GM23248 (cell line): ENCODE data around the gene CCDC186. TPM values are rescaled to one million over a fixed set of nuclear protein-coding genes. Genes with fewer than 3 reads are reported as not detected.
"Not testable (repeated sequence)": the region's sequence is repeated elsewhere in the genome, so short reads cannot be mapped to it uniquely, and the experiment has no call there.

Experiments used
- DNase-seq: peaks from one replicate; pipeline ENCODE4 v3.0.0-alpha.2; 2015
- H2AFZ ChIP-seq: fragments of 200-600 bp; sonication (generic); 2 replicates; pipeline ENCODE4 v1.6.1; 2016; ENCODE audit warnings: antibody characterized with exemption
- H3F3A ChIP-seq: fragments of 200-600 bp; sonication (generic); 2 replicates; pipeline ENCODE4 v1.6.1; 2016; ENCODE audit warnings: mild to moderate bottlenecking, antibody characterized with exemption, mixed run types; ENCODE audit not compliant: insufficient read depth
- H3K27ac ChIP-seq: fragments of 200-600 bp; sonication (generic); 2 replicates; pipeline ENCODE4 v1.5.1; 2016; ENCODE audit warnings: mild to moderate bottlenecking
- H3K27me3 ChIP-seq: fragments of 200-600 bp; sonication (generic); replicated peaks from 2 replicates; pipeline ENCODE4 v1.6.1; 2016; ENCODE audit warnings: mild to moderate bottlenecking; ENCODE audit not compliant: insufficient read depth
- H3K36me3 ChIP-seq: fragments of 200-600 bp; sonication (generic); 2 replicates; pipeline ENCODE4 v1.6.1; 2016; ENCODE audit warnings: low read depth, mild to moderate bottlenecking
- H3K4me1 ChIP-seq: fragments of 200-600 bp; sonication (generic); 2 replicates; pipeline ENCODE4 v1.6.1; 2016; ENCODE audit warnings: mild to moderate bottlenecking; ENCODE audit not compliant: insufficient read depth
- H3K4me2 ChIP-seq: fragments of 200-600 bp; sonication (generic); one replicate; pipeline ENCODE4 v1.6.1; 2016; ENCODE audit warnings: mild to moderate bottlenecking; ENCODE audit not compliant: unreplicated experiment
- H3K4me3 ChIP-seq: fragments of 200-600 bp; sonication (generic); 2 replicates; pipeline ENCODE4 v1.5.1; 2016; ENCODE audit warnings: mild to moderate bottlenecking
- H3K79me2 ChIP-seq: fragments of 200-600 bp; sonication (generic); 2 replicates; pipeline ENCODE4 v1.6.1; 2016; ENCODE audit warnings: mild to moderate bottlenecking; ENCODE audit not compliant: insufficient read depth
- H3K9ac ChIP-seq: fragments of 200-600 bp; sonication (generic); 2 replicates; pipeline ENCODE4 v1.6.1; 2016; ENCODE audit warnings: mild to moderate bottlenecking
- H3K9me2 ChIP-seq: fragments of 200-600 bp; sonication (generic); 2 replicates; pipeline ENCODE4 v1.6.1; 2016; ENCODE audit warnings: mixed run types, mild to moderate bottlenecking, moderate library complexity; ENCODE audit not compliant: insufficient read depth
- H3K9me3 ChIP-seq: fragments of 200-600 bp; sonication (generic); one replicate; pipeline ENCODE4 v1.6.1; 2017; ENCODE audit warnings: low read depth
- H4K20me1 ChIP-seq: fragments of 200-600 bp; sonication (generic); 2 replicates; pipeline ENCODE4 v1.6.0; 2016; ENCODE audit not compliant: insufficient read depth
- EZH2 ChIP-seq: fragments of 200-600 bp; sonication (generic); IDR thresholded peaks from 2 replicates; pipeline ENCODE4 v1.6.1; 2018; ENCODE audit warnings: antibody characterized with exemption, mild to moderate bottlenecking; ENCODE audit not compliant: insufficient read depth, poor library complexity, severe bottlenecking
- EZH2phosphoT487 ChIP-seq: fragments of 200-600 bp; sonication (generic); IDR thresholded peaks from 2 replicates; pipeline ENCODE4 v1.6.1; 2018; ENCODE audit warnings: antibody characterized with exemption, moderate library complexity, mild to moderate bottlenecking, low read depth; ENCODE audit not compliant: insufficient read depth
- WGBS, 2 experiments: methylation state at CpG; one replicate each; pipeline ENCODE4 v1.1.6; 2015 to 2017; ENCODE audit warnings: low lambda C conversion rate in 2 of 2, low coverage in 1 of 2; ENCODE audit errors: missing lambda C conversion rate in 2 of 2; 5-methylcytosine and 5-hydroxymethylcytosine counted together
- in situ Hi-C: fragments of 300-500 bp; cut with MboI; formaldehyde crosslinking; loops from 2 replicates; pipeline ENCODE4 v1.15.0; 2020
- polyA plus RNA-seq: library from polyadenylated mRNA; unstranded; fragments of >200 nt; fragmentation: Nextera tagmentation; extraction: Ambion mirVana; gene quantifications from 2 replicates; pipeline ENCODE4 v1.2.1, GENCODE V29; 2016
- total RNA-seq: library from RNA; depleted of rRNA; stranded (reverse); fragments of >200 nt; shearing (Covaris generic); gene quantifications from 2 replicates; pipeline ENCODE4 v1.2.3, GENCODE V29; 2014

The CCDC186 gene
- total and polyA plus RNA-seq, 2 experiments from 2014 or later = 7.4 to 9.8 TPM

- no peaks in the 10 kb centered on the region for H4K20me1 ChIP-seq
Observed at GRCh38 chr10:114151892-114152291, 22.1 kb downstream of the CCDC186 start.

GRCh38 chr10:114151486-114151885, 22.5 kb downstream of the CCDC186 start:
- Histone ChIP-seq H2AFZ (no peak overlapping the region), H3K4me1 (peaks cover 13% of the 10 kb centered on the region), H3K9me2 (no peaks in the 10 kb centered on the region), H3K79me2 (0 out of 2 replicates have a peak, but pooled peaks cover 6% of the 10 kb centered on the region), H3K4me2 (peak overlapping the region; percentile 45), H3K27ac (peak overlapping the region; percentile 26), H3K36me3 (peaks cover 30% of the 10 kb centered on the region), H3K9ac (no peak overlapping the region), H4K20me1 (no peaks in the 10 kb centered on the region), H3K9me3 (no peaks in the 10 kb centered on the region), H3K4me3 (no peak overlapping the region), H3K27me3 (no peaks in the 10 kb centered on the region), H3F3A (peaks cover 14% of the 10 kb centered on the region)
- TF ChIP-seq EZH2phosphoT487 = no peak
- TF ChIP-seq EZH2 = no peak
- DNase-seq = peak; percentile 93
- in situ Hi-C loops = no loop called here
- 14 to 19% methylated on average over 2 of the region's 2 CpGs for WGBS, 2 experiments

More at GRCh38 chr10:114151892-114152291, 22.1 kb downstream of the CCDC186 start:
- Histone ChIP-seq H2AFZ (no peak overlapping the region), H3K27ac (peak overlapping the region; percentile 10; the same call in 1 of the 2 replicates), H3K4me3 (no peak overlapping the region), H3K27me3 (no peaks in the 10 kb centered on the region), H3K4me1 (peaks cover 13% of the 10 kb centered on the region), H3F3A (peaks cover 14% of the 10 kb centered on the region), H3K79me2 (0 out of 2 replicates have a peak, but pooled peaks cover 6% of the 10 kb centered on the region), H3K9me3 (no peaks in the 10 kb centered on the region), H3K9ac (no peak overlapping the region), H3K4me2 (no peak overlapping the region), H3K9me2 (no peaks in the 10 kb centered on the region), H3K36me3 (peaks cover 32% of the 10 kb centered on the region)
- TF ChIP-seq EZH2phosphoT487 (no peak), EZH2 (no peak)
- no peak for DNase-seq
- in situ Hi-C loops = no loop called here
- WGBS, 2 experiments = 94 to 100% methylated on average over 1 of the region's 1 CpG

- H3K4me3 ChIP-seq, H4K20me1 ChIP-seq, H3K9me2 ChIP-seq, in situ Hi-C loops, H3K27ac ChIP-seq, H3K9ac ChIP-seq, H3K27me3 ChIP-seq, DNase-seq, H3K9me3 ChIP-seq, H3K79me2 ChIP-seq, H2AFZ ChIP-seq, H3K4me2 ChIP-seq: not testable (repeated sequence)
- Histone ChIP-seq H3F3A (peaks cover 14% of the 10 kb centered on the region), H3K36me3 (peaks cover 35% of the 10 kb centered on the region), H3K4me1 (peaks cover 13% of the 10 kb centered on the region)
- 96 to 97% methylated on average over 3 of the region's 3 CpGs for WGBS, 2 experiments
Observed at GRCh38 chr10:114149476-114149875, 24.5 kb downstream of the CCDC186 start.

GRCh38 chr10:114143160-114143559, 30.8 kb downstream of the CCDC186 start:
- WGBS, 2 experiments = 85 to 90% methylated on average over 1 of the region's 1 CpG
- no peaks in the 10 kb centered on the region for H4K20me1 ChIP-seq
- no peak overlapping the region for H3K4me2 ChIP-seq
- in situ Hi-C loops = no loop called here
- H3K4me3 ChIP-seq = no peak overlapping the region
- H3K27ac ChIP-seq = no peak overlapping the region
- H3K36me3 ChIP-seq = peaks cover 24% of the 10 kb centered on the region
- no peak for DNase-seq
- no peaks in the 10 kb centered on the region for H3K4me1 ChIP-seq
- no peaks in the 10 kb centered on the region for H3K9me2 ChIP-seq
- no peak overlapping the region for H2AFZ ChIP-seq
- no peaks in the 10 kb centered on the region for H3K9me3 ChIP-seq
- no peaks in the 10 kb centered on the region for H3K79me2 ChIP-seq
- H3F3A ChIP-seq = no peaks in the 10 kb centered on the region
- no peaks in the 10 kb centered on the region for H3K27me3 ChIP-seq
- no peak overlapping the region for H3K9ac ChIP-seq
- TF ChIP-seq EZH2 = no peak
- no peak for TF ChIP-seq EZH2phosphoT487

GRCh38 chr10:114142018-114142417, 32.0 kb downstream of the CCDC186 start:
- no peak overlapping the region for H3K4me2 ChIP-seq
- no peak for DNase-seq
- no peak overlapping the region for H3K27ac ChIP-seq
- WGBS, 2 experiments = 36 to 40% methylated on average over 3 of the region's 3 CpGs
- no peaks in the 10 kb centered on the region for H3K9me2 ChIP-seq
- H3F3A ChIP-seq = no peaks in the 10 kb centered on the region
- H4K20me1 ChIP-seq = no peaks in the 10 kb centered on the region
- peaks cover 24% of the 10 kb centered on the region for H3K36me3 ChIP-seq
- in situ Hi-C loops = no loop called here
- H3K4me3 ChIP-seq = no peak overlapping the region
- TF ChIP-seq EZH2phosphoT487 (no peak), EZH2 (no peak)
- no peaks in the 10 kb centered on the region for H3K27me3 ChIP-seq
- no peaks in the 10 kb centered on the region for H3K4me1 ChIP-seq
- no peak overlapping the region for H3K9ac ChIP-seq
- no peak overlapping the region for H2AFZ ChIP-seq
- no peaks in the 10 kb centered on the region for H3K79me2 ChIP-seq
- H3K9me3 ChIP-seq = no peaks in the 10 kb centered on the region

GRCh38 chr10:114140827-114141226, 33.2 kb downstream of the CCDC186 start:
- in situ Hi-C loops, H3K9me3 ChIP-seq, H3K9ac ChIP-seq, H3F3A ChIP-seq, H3K9me2 ChIP-seq, H3K4me2 ChIP-seq, DNase-seq, H3K79me2 ChIP-seq, H3K27ac ChIP-seq, H3K4me1 ChIP-seq, H4K20me1 ChIP-seq, H3K4me3 ChIP-seq, H3K27me3 ChIP-seq, H2AFZ ChIP-seq: not testable (repeated sequence)
- 95 to 96% methylated on average over 2 of the region's 2 CpGs for WGBS, 2 experiments
- H3K36me3 ChIP-seq = peaks cover 36% of the 10 kb centered on the region
